Measurements from ENCODE around the gene C6orf89.

DNA sequence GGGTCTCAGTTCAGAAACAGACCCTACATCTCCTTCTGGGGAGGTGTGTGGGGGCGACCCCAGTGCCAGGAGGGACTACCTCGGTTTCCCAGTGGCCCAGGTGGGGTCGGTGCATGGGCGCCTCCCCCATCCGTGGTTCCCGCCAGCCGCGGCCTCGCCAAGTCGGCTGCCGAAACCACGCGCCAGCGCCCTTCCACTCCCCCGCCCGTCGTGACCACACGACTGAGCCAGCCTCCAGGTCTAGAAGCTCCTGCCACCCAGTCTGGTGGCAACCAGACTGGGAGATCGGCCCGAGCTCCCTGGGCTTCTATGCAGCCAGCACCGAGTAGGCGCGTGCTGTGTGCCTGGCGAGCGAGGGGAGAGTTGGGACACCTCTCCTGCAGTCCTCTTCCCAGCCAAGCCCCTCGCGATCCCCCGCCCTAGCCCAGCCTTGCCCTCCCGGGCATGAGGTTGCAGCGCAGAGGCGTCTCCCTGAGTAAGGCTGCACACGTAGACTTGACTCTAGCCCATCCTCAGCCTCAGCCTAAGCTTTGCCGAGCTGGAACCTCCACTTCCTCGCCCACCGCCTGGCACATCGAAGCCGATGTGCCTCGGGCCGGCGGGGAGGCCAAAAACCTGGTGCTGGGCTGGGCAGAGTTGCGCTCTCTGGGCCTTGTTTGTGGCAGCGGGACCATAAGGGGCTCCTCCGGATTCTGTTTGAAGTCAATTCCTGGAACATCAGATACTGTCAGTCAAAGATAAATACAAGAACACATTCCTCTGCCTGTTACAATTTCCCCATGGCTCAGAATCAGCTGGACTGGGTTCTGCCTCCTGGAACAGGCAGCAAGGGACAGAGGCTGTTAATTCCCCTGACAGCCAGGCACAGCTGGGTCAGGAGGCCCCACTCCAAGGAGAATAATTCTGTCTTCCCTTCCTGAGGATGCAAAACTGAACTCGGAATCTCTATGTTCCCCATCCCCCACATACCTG lies 45.0 kb upstream of the C6orf89 start:
- TF ChIP-seq, protein P1, sequence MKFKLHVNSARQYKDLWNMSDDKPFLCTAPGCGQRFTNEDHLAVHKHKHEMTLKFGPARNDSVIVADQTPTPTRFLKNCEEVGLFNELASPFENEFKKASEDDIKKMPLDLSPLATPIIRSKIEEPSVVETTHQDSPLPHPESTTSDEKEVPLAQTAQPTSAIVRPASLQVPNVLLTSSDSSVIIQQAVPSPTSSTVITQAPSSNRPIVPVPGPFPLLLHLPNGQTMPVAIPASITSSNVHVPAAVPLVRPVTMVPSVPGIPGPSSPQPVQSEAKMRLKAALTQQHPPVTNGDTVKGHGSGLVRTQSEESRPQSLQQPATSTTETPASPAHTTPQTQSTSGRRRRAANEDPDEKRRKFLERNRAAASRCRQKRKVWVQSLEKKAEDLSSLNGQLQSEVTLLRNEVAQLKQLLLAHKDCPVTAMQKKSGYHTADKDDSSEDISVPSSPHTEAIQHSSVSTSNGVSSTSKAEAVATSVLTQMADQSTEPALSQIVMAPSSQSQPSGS (CRISPR knock-in tag; IDR thresholded peaks at IDR 0.05; ENCODE audit: borderline replicate concordance, low read depth): no peak
- TF ChIP-seq NR2C2 (CRISPR knock-in tag; IDR thresholded peaks at IDR 0.05) (no peak), ESRRA (CRISPR knock-in tag; IDR thresholded peaks at IDR 0.05; ENCODE audit: borderline replicate concordance) (no peak), IRF2 (CRISPR knock-in tag; IDR thresholded peaks at IDR 0.05; ENCODE audit: borderline replicate concordance, low read depth) (no peak), NR1H2 (CRISPR knock-in tag; IDR thresholded peaks at IDR 0.05) (no peak)
- TF ChIP-seq, protein P2, sequence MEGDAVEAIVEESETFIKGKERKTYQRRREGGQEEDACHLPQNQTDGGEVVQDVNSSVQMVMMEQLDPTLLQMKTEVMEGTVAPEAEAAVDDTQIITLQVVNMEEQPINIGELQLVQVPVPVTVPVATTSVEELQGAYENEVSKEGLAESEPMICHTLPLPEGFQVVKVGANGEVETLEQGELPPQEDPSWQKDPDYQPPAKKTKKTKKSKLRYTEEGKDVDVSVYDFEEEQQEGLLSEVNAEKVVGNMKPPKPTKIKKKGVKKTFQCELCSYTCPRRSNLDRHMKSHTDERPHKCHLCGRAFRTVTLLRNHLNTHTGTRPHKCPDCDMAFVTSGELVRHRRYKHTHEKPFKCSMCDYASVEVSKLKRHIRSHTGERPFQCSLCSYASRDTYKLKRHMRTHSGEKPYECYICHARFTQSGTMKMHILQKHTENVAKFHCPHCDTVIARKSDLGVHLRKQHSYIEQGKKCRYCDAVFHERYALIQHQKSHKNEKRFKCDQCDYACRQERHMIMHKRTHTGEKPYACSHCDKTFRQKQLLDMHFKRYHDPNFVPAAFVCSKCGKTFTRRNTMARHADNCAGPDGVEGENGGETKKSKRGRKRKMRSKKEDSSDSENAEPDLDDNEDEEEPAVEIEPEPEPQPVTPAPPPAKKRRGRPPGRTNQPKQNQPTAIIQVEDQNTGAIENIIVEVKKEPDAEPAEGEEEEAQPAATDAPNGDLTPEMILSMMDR (IDR thresholded peaks at IDR 0.05): no peak

Measured in WTC11 (cell line).